Choroid plexus epithelial cell (primary cell): ENCODE measurements around the gene NKX2-2.

Experiments
- DNase-seq: peaks from one replicate; pipeline ENCODE4 v3.0.0-alpha.2; 2010; ENCODE audit warnings: low read depth
- H3K4me3 ChIP-seq: 2 replicates; pipeline ENCODE4 v1.5.1; 2011; ENCODE audit warnings: low read depth, mild to moderate bottlenecking, control low read depth, low read length, moderate library complexity
- TF ChIP-seq, protein P1 (sequence below): conservative IDR thresholded peaks from 2 replicates; pipeline ENCODE4 v1.5.1; 2011; ENCODE audit warnings: low read depth, mild to moderate bottlenecking, control low read depth, inconsistent platforms, low read length, moderate library complexity

The NKX2-2 gene

DNA sequence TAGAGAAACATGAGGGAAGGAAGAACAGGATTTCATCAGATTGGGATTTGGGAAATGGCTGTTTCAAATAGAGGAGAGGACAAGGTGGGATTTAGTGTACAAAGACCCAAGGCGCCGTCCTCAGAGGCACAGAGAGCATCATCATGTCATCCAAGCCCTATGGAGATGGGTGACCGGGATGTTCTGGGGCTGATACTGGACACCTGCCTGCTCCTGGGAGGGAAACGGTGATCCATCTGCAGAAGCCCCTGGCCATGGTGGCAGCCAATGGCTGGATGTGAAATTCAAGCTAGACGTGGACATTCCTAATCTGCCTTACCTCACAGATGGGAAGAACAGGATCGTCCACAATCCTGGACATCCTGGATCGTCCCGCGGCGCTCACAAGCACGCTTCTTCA is 12.7 kb downstream of the NKX2-2 start:
- TF ChIP-seq, protein P1, sequence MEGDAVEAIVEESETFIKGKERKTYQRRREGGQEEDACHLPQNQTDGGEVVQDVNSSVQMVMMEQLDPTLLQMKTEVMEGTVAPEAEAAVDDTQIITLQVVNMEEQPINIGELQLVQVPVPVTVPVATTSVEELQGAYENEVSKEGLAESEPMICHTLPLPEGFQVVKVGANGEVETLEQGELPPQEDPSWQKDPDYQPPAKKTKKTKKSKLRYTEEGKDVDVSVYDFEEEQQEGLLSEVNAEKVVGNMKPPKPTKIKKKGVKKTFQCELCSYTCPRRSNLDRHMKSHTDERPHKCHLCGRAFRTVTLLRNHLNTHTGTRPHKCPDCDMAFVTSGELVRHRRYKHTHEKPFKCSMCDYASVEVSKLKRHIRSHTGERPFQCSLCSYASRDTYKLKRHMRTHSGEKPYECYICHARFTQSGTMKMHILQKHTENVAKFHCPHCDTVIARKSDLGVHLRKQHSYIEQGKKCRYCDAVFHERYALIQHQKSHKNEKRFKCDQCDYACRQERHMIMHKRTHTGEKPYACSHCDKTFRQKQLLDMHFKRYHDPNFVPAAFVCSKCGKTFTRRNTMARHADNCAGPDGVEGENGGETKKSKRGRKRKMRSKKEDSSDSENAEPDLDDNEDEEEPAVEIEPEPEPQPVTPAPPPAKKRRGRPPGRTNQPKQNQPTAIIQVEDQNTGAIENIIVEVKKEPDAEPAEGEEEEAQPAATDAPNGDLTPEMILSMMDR: no peak
- no peak overlapping the region for H3K4me3 ChIP-seq
- no peak for DNase-seq

DNA sequence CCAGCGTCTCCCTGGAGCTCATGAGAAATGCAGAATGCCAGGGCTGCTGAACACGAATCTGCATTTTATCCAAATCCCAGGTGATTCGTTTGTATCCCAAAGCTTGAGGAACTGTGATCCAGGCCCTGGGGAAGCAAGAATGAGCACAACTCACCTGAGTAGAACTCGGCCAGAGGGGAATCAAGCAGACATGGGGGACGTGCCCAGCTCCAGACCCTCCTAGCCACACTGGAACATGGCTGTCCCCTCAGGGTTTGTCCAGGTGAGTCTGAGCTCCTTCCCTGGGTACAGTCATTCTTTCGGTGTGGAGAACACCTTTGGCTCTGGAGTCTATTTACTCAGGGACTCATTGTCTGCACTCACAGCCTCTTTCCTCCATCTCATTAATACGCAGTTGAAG is 13.3 kb downstream of the NKX2-2 start:
- no peak for DNase-seq
- TF ChIP-seq, protein P1: no peak
- no peak overlapping the region for H3K4me3 ChIP-seq

DNA sequence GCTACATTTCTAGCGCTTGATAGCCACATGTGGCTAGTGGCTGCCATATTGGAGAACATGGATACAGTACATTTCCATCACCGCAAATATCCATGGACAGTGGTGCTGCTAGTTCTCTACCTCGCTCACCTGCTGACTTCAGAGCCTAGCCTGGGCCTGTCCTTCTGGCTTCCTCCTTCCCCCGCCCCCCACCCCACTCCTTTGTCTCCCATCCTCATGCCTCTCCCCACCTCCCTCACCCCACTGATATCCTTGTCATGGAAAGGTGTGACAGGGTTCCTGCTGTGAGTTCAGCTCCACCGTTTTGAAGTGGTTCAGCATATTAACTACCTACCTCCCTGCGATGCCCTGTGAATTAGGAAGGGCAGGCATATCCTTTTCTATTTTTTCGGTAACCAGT is 14.2 kb downstream of the NKX2-2 start:
- TF ChIP-seq, protein P1: no peak
- DNase-seq: no peak

DNA sequence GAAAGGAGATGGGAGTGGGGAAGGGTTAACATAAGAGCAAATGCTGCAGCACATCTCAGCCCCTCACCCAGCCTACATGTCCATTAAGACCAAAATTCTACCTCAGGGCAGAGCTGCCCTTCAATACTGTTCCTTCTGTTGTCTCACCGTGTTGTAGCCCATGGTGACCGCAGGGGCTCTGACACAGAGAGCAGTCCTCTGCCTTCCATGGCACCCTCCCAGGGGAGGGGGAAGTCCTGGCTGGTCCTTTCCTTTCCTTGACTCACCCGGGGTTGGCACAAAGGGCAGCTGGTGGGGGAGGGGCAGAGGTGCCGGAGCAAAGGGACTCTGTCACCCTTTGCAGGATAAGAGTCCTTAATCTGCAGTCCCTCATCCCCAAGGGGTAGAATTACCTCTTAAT is 15.2 kb downstream of the NKX2-2 start:
- DNase-seq: no peak
- TF ChIP-seq, protein P1: no peak

More for the DNA sequence above, 14.2 kb downstream of the NKX2-2 start:
- no peak overlapping the region for H3K4me3 ChIP-seq

DNA sequence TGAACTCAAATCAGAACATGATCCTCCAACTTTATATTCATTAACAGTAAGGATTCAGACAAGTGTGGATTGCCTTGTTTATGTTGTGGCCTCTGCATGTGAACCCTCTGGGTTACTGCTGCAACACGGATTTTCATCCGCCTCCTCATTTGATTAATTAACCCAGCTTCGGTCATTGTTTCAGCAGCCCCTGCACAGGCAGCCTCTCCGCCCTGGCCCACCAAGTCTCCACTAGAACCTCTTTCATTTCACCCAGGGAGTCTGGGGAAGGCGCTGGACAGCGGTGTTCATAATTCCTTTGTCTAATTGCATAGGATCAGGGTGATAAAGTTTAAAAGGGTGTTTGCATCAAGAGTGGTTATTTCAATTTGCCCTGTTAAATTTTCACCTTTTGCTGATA is 15.7 kb downstream of the NKX2-2 start:
- DNase-seq: no peak
- H3K4me3 ChIP-seq: no peak overlapping the region
- TF ChIP-seq, protein P1: no peak

More for the DNA sequence above, 15.2 kb downstream of the NKX2-2 start:
- H3K4me3 ChIP-seq: no peak overlapping the region

DNA sequence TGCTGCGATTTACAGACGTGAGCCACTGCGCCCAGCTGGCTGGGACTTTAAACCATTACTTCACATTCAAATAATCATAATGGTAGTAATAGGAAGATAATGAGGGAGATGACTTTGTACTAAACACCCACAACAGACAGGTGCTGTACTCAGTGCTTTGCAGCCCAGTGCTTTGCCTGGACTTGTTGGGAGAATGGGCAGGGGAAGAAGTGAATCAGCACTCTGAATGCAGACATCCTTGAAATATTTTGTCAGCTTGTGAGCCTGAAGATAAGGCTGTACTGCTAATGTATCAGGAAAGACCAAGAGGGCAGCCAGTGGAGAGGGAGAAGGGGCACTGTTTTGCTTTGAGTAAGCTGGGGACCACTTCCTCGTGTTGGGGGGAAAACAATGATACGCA is 17.4 kb downstream of the NKX2-2 start:
- DNase-seq: no peak
- no peak overlapping the region for H3K4me3 ChIP-seq
- TF ChIP-seq, protein P1: no peak

DNA sequence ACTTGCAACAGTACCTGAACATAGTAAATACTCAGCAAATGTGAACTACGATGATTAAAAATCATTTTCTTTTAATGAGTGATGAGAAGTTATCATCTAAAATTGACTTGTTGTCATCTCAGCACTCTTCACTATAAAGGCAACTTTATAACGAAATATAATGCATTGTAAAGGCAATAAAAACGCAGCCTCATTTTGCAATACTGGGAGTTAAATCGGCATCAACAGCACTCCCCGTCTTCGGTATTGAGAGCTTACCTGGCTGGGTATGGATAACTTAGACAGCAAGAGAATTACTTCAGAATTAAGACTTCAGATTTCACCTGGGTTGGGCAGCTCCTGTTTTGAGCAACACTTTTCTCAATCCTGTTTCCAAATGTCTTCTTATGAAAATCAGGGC is 20.8 kb downstream of the NKX2-2 start:
- no peak for DNase-seq
- H3K4me3 ChIP-seq: no peak overlapping the region
- TF ChIP-seq, protein P1: no peak
